H1 (cell line): Measurements from ENCODE around the gene TPH2. TPM values are rescaled to one million over a fixed set of nuclear protein-coding genes. Genes with fewer than 3 reads are reported as not detected.

ENCODE experiments used
- USF2 ChIP-seq: IDR thresholded peaks from 2 replicates; pipeline ENCODE4 v1.6.1; 2011; ENCODE audit warnings: low read length, improper control_type of control experiment
- polyA plus RNA-seq, 7 experiments: library from polyadenylated mRNA; depleted of rRNA in 3 of 7; stranded (reverse) in 5 of 7; unstranded in 2 of 7; fragments of >200 nt in 5 of 7; fragments of 200-250 nt in 2 of 7; gene quantifications; 1 replicate in 5 of 7; 2 replicates in 1 of 7; 4 replicates in 1 of 7; pipeline versions ENCODE4 v1.2.1 to v1.2.3, GENCODE V29; 2011 to 2013; ENCODE audit warnings: missing spikeins in 2 of 7, mixed read lengths in 2 of 7
- total RNA-seq: library from RNA; stranded (reverse); fragmentation: NEBNext Ultra II Directional; extraction: Animal tissue kit (Norgen Biotek cat#: 25700); gene quantifications from 2 replicates; pipeline ENCODE4 v1.2.1, GENCODE V29; 2021

Gene TPH2
- total and polyA plus RNA-seq, 2 of the 8 experiments (the other 6 are each of a cell fraction or from before 2014, with no cell fraction given): 0.57 to 1.1 TPM

GRCh38 chr12:71981149-71981548, 42.5 kb downstream of the TPH2 start (continued):
- TF ChIP-seq USF2: no peak
- TF ChIP-seq, all 59 proteins: peak for 0
